Chondrocyte (in vitro differentiated cells): ENCODE data around the gene NOXA1. TPM values are rescaled to one million over a fixed set of nuclear protein-coding genes. Genes with fewer than 3 reads are reported as not detected.

Experiments used
- DNase-seq: peaks from one replicate; pipeline ENCODE4 v3.0.0; 2021; ENCODE audit warnings: mixed read lengths, low spot score
- H3K27ac Mint-ChIP-seq: one replicate; pipeline ENCODE4 v1.8.0; 2021; ENCODE audit warnings: mild to moderate bottlenecking, moderate library complexity, mixed read lengths; ENCODE audit not compliant: unreplicated experiment
- H3K27me3 Mint-ChIP-seq: 2 replicates; pipeline ENCODE4 v1.8.0; 2021; ENCODE audit warnings: low read depth, mixed read lengths
- H3K36me3 Mint-ChIP-seq: 2 replicates; pipeline ENCODE4 v1.8.0; 2021; ENCODE audit warnings: low read depth, mixed read lengths
- H3K4me1 Mint-ChIP-seq: 2 replicates; pipeline ENCODE4 v1.8.0; 2021; ENCODE audit warnings: low read depth, mild to moderate bottlenecking, mixed read lengths
- H3K4me3 Mint-ChIP-seq: one replicate; pipeline ENCODE4 v1.8.0; 2021; ENCODE audit warnings: mild to moderate bottlenecking, moderate library complexity, mixed read lengths; ENCODE audit not compliant: unreplicated experiment
- H3K9me3 Mint-ChIP-seq: 2 replicates; pipeline ENCODE4 v1.8.0; 2021; ENCODE audit warnings: low read depth, mixed read lengths
- CTCF ChIP-seq: fragments of 200-600 bp; sonication (generic); IDR thresholded peaks from 2 replicates; pipeline ENCODE4 v1.5.0; 2021; ENCODE audit warnings: antibody characterized with exemption, mild to moderate bottlenecking, moderate library complexity
- total RNA-seq: library from RNA; stranded (reverse); gene quantifications from 3 replicates; pipeline ENCODE4 v1.2.1, GENCODE V29; 2021

Gene NOXA1
- total RNA-seq, 1 donor from 2014 or later = 2.0 TPM

GRCh38 chr9:137437691-137438590, 14.7 kb downstream of the NOXA1 start:
- H3K4me3 Mint-ChIP-seq = no peak overlapping the region
- no peaks in the 10 kb centered on the region for H3K27me3 Mint-ChIP-seq
- H3K9me3 Mint-ChIP-seq = no peaks in the 10 kb centered on the region
- peak; percentile 85 for DNase-seq
- H3K36me3 Mint-ChIP-seq = no peaks in the 10 kb centered on the region
- TF ChIP-seq CTCF = no peak
- H3K4me1 Mint-ChIP-seq = peaks cover 3% of the 10 kb centered on the region
- no peak overlapping the region for H3K27ac Mint-ChIP-seq

GRCh38 chr9:137438591-137439157, 15.5 kb downstream of the NOXA1 start:
- H3K9me3 Mint-ChIP-seq = no peaks in the 10 kb centered on the region
- no peak for TF ChIP-seq CTCF
- H3K27ac Mint-ChIP-seq = no peak overlapping the region
- no peak overlapping the region for H3K4me3 Mint-ChIP-seq
- DNase-seq = peak; percentile 72
- peaks cover 3% of the 10 kb centered on the region for H3K4me1 Mint-ChIP-seq
- H3K36me3 Mint-ChIP-seq = no peaks in the 10 kb centered on the region
- H3K27me3 Mint-ChIP-seq = no peaks in the 10 kb centered on the region

GRCh38 chr9:137439158-137439714, 16.0 kb downstream of the NOXA1 start:
- Mint-ChIP-seq H3K36me3 (no peaks in the 10 kb centered on the region), H3K9me3 (no peaks in the 10 kb centered on the region), H3K4me1 (peaks cover 3% of the 10 kb centered on the region), H3K4me3 (peak overlapping the region; percentile 38), H3K27ac (no peak overlapping the region), H3K27me3 (no peaks in the 10 kb centered on the region)
- peak; percentile 81 for DNase-seq
- TF ChIP-seq CTCF = no peak

- Mint-ChIP-seq H3K36me3 (no peaks in the 10 kb centered on the region), H3K27me3 (no peaks in the 10 kb centered on the region), H3K4me3 (peak within 1 kb of the TSS; percentile 58), H3K4me1 (peaks cover 9% of the 10 kb centered on the region), H3K9me3 (no peaks in the 10 kb centered on the region), H3K27ac (no peak within 1 kb of the TSS)
- peak; percentile 77 for DNase-seq
- TF ChIP-seq CTCF = no peak
These were observed 18.2 kb downstream of the NOXA1 start, which contains the start of gene ENTPD8 for GRCh38 chr9:137441289-137441934. Gene ENTPD8, minus strand, starts transcription at chr9:137441357. Its CDS starts 3,072 bp downstream, at chr9:137438285.

- H3K4me3 Mint-ChIP-seq = peak overlapping the region; percentile 58
- no peaks in the 10 kb centered on the region for H3K9me3 Mint-ChIP-seq
- no peak for DNase-seq
- no peak overlapping the region for H3K27ac Mint-ChIP-seq
- TF ChIP-seq CTCF = no peak
- no peaks in the 10 kb centered on the region for H3K27me3 Mint-ChIP-seq
- no peaks in the 10 kb centered on the region for H3K36me3 Mint-ChIP-seq
- peaks cover 11% of the 10 kb centered on the region for H3K4me1 Mint-ChIP-seq
These were observed 18.7 kb downstream of the NOXA1 start for GRCh38 chr9:137441935-137442321.
